ENCODE results near the gene MAPKAPK2. TPM values are rescaled to one million over a fixed set of nuclear protein-coding genes. Genes with fewer than 3 reads are reported as not detected.

Gene MAPKAPK2
- total RNA-seq, 3 donors from 2014 or later: 68.4 to 75.2 (median 72.1) TPM

GRCh38 chr1:206744683-206745082 is 60.0 kb downstream of the MAPKAPK2 start:
- intact Hi-C loops (cut with DNase I, micrococcal nuclease): no loop called here
- Histone ChIP-seq H3K4me1 (ENCODE audit: low read depth) (no peaks in the 10 kb centered on the region), H3K4me3 (no peak overlapping the region), H3K9me3 (no peaks in the 10 kb centered on the region), H3K36me3 (ENCODE audit: low read depth) (no peaks in the 10 kb centered on the region)
- DNase-seq (no peak), ATAC-seq (peak; percentile 44)
- no peak for TF ChIP-seq CTCF (IDR thresholded peaks at IDR 0.05)

- H3K4me1 ChIP-seq (ENCODE audit: low read depth): no peaks in the 10 kb centered on the region
- no peak for DNase-seq
- intact Hi-C loops (cut with DNase I, micrococcal nuclease): no loop called here
- no peak overlapping the region for H3K4me3 ChIP-seq
- H3K9me3 ChIP-seq: no peaks in the 10 kb centered on the region
- no peak for TF ChIP-seq CTCF (IDR thresholded peaks at IDR 0.05)
- ATAC-seq: no peak
- H3K36me3 ChIP-seq (ENCODE audit: low read depth): no peaks in the 10 kb centered on the region
Measured at GRCh38 chr1:206745301-206745700, 60.6 kb downstream of the MAPKAPK2 start.

- no peak for ATAC-seq
- TF ChIP-seq CTCF (IDR thresholded peaks at IDR 0.05): no peak
Measured at GRCh38 chr1:206748348-206749030, 63.8 kb downstream of the MAPKAPK2 start.

GRCh38 chr1:206751891-206752290 is 67.2 kb downstream of the MAPKAPK2 start:
- Histone ChIP-seq H3K4me1 (ENCODE audit: low read depth) (no peaks in the 10 kb centered on the region), H3K36me3 (ENCODE audit: low read depth) (no peaks in the 10 kb centered on the region), H3K9me3 (no peaks in the 10 kb centered on the region), H3K4me3 (no peak overlapping the region)
- no peak for TF ChIP-seq CTCF (IDR thresholded peaks at IDR 0.05)
- intact Hi-C loops (cut with DNase I, micrococcal nuclease): no loop called here
- ATAC-seq (no peak), DNase-seq (no peak)

More at GRCh38 chr1:206748348-206749030, 63.8 kb downstream of the MAPKAPK2 start:
- Histone ChIP-seq H3K4me1 (ENCODE audit: low read depth) (no peaks in the 10 kb centered on the region), H3K4me3 (no peak overlapping the region), H3K9me3 (no peaks in the 10 kb centered on the region), H3K36me3 (ENCODE audit: low read depth) (no peaks in the 10 kb centered on the region)
- no peak for DNase-seq
- intact Hi-C loops (cut with DNase I, micrococcal nuclease): no loop called here

- DNase-seq (no peak), ATAC-seq (no peak)
- no peak for TF ChIP-seq CTCF (IDR thresholded peaks at IDR 0.05)
- intact Hi-C loops (cut with DNase I, micrococcal nuclease): no loop called here
- Histone ChIP-seq H3K9me3 (no peaks in the 10 kb centered on the region), H3K36me3 (ENCODE audit: low read depth) (no peaks in the 10 kb centered on the region), H3K4me3 (no peak overlapping the region), H3K4me1 (ENCODE audit: low read depth) (no peaks in the 10 kb centered on the region)
Measured at GRCh38 chr1:206752481-206752880, 67.8 kb downstream of the MAPKAPK2 start.
